H1 (cell line): Measurements from ENCODE around the gene CCDC106. TPM values are rescaled to one million over a fixed set of nuclear protein-coding genes. Genes with fewer than 3 reads are reported as not detected.

Experiments used
- CTCF ChIA-PET: fragments of 300-600 bp; sonication (Branson Sonifier 250); formaldehyde crosslinking; loops from one replicate; lab custom pipeline; 2021; ENCODE audit not compliant: partially characterized antibody; lab: Charles Lee
- POLR2A ChIA-PET: fragments of 300-600 bp; sonication (Branson Sonifier 250); formaldehyde crosslinking; loops from one replicate; lab custom pipeline; 2021; ENCODE audit warnings: inconsistent platforms; ENCODE audit not compliant: partially characterized antibody; lab: Charles Lee
- DNase-seq, 2 experiments: peaks; one replicate each; pipeline versions ENCODE4 v3.0.0 to v3.0.0-alpha.2; 2010 to 2022; ENCODE audit warnings: low spot score in 2 of 2, low read depth in 1 of 2, mixed read lengths in 1 of 2
- FAIRE-seq: peaks from 2 replicates; lab custom pipeline; 2011; peaks lifted over from hg19 to GRCh38; lab: Jason Lieb, UNC
- H2AFZ ChIP-seq: 2 replicates; pipeline ENCODE4 v1.8.1; 2012; ENCODE audit warnings: low read length, inconsistent platforms
- H2AK5ac ChIP-seq: 2 replicates; pipeline ENCODE4 v1.6.1; 2013; ENCODE audit warnings: low read depth, low read length
- H2BK120ac ChIP-seq: replicated peaks from 2 replicates; pipeline ENCODE3; 2013; ENCODE audit warnings: low read depth, low read length, inconsistent platforms
- H2BK12ac ChIP-seq: 2 replicates; pipeline ENCODE4 v1.6.1; 2013; ENCODE audit warnings: low read depth, low read length
- H2BK15ac ChIP-seq: 2 replicates; pipeline ENCODE4 v1.6.1; 2013; ENCODE audit warnings: low read length
- H2BK20ac ChIP-seq: 2 replicates; pipeline ENCODE4 v1.6.1; 2013; ENCODE audit warnings: low read length
- H2BK5ac ChIP-seq: 2 replicates; pipeline ENCODE4 v1.6.1; 2013; ENCODE audit warnings: low read depth, low read length
- H3K14ac ChIP-seq: 2 replicates; pipeline ENCODE4 v1.6.1; 2013; ENCODE audit warnings: inconsistent platforms; ENCODE audit not compliant: insufficient read length
- H3K18ac ChIP-seq: 2 replicates; pipeline ENCODE4 v1.6.1; 2013; ENCODE audit warnings: low read length; ENCODE audit errors: extremely low read depth
- H3K23ac ChIP-seq: 2 replicates; pipeline ENCODE4 v1.6.1; 2013; ENCODE audit warnings: inconsistent platforms; ENCODE audit not compliant: insufficient read length
- H3K23me2 ChIP-seq: 2 replicates; pipeline ENCODE4 v1.6.1; 2013; ENCODE audit warnings: low read depth, low read length
- H3K27ac ChIP-seq: 2 replicates; pipeline ENCODE4 v1.6.1; 2011; ENCODE audit warnings: low read depth, low read length, inconsistent platforms
- H3K27me3 ChIP-seq, 4 experiments: replicated peaks in 1 of 4; 1 replicate in 1 of 4; 2 replicates in 3 of 4; pipeline versions ENCODE4 v1.6.1 to v1.8.1; 2011 to 2013; ENCODE audit warnings: low read length in 3 of 4, mild to moderate bottlenecking in 3 of 4, inconsistent platforms in 2 of 4, mixed read lengths in 2 of 4, moderate library complexity in 1 of 4; ENCODE audit not compliant: control insufficient read depth in 3 of 4, insufficient read depth in 3 of 4; ENCODE audit errors: extremely low read depth in 1 of 4
- H3K36me3 ChIP-seq, 4 experiments: 2 replicates each; pipeline versions ENCODE4 v1.6.1 to v1.8.1; 2011 to 2013; ENCODE audit warnings: mild to moderate bottlenecking in 4 of 4, low read length in 3 of 4, moderate library complexity in 2 of 4, control low read depth in 1 of 4, inconsistent platforms in 1 of 4; ENCODE audit not compliant: insufficient read depth in 4 of 4, control insufficient read depth in 2 of 4
- H3K4ac ChIP-seq: replicated peaks from 2 replicates; pipeline ENCODE3; 2013; ENCODE audit warnings: low read length, low read depth, mixed read lengths, inconsistent platforms; ENCODE audit not compliant: insufficient read length
- H3K4me1 ChIP-seq, 4 experiments: replicated peaks in 1 of 4; 1 replicate in 1 of 4; 2 replicates in 3 of 4; pipeline versions ENCODE4 v1.6.1 to v1.8.1; 2011 to 2013; ENCODE audit warnings: low read length in 3 of 4, inconsistent platforms in 2 of 4, mixed read lengths in 1 of 4; ENCODE audit not compliant: insufficient read depth in 4 of 4, control insufficient read depth in 3 of 4
- H3K4me2 ChIP-seq, 2 experiments: 2 replicates each; pipeline versions ENCODE4 v1.6.1 to v1.8.1; 2011 to 2013; ENCODE audit warnings: low read depth in 2 of 2, low read length in 2 of 2, control low read depth in 1 of 2, inconsistent platforms in 1 of 2, mild to moderate bottlenecking in 1 of 2; ENCODE audit not compliant: insufficient read depth in 1 of 2
- H3K4me3 ChIP-seq, 4 experiments: fragments of 200-600, 300-600 bp in 1 of 4; sonication (generic), shearing (Covaris generic), sonication (Bioruptor Twin) in 1 of 4; 2 replicates each; pipeline versions ENCODE4 v1.5.1 to v1.8.1; 2011 to 2016; ENCODE audit warnings: low read length in 4 of 4, low read depth in 3 of 4, control low read depth in 2 of 4, inconsistent platforms in 2 of 4, mild to moderate bottlenecking in 2 of 4, mixed read lengths in 1 of 4, moderate library complexity in 1 of 4; ENCODE audit not compliant: insufficient read depth in 2 of 4; ENCODE audit errors: extremely low read depth in 1 of 4
- H3K56ac ChIP-seq: replicated peaks from 2 replicates; pipeline ENCODE3; 2013; ENCODE audit warnings: low read depth, mild to moderate bottlenecking, mixed read lengths, low read length, inconsistent platforms; ENCODE audit not compliant: insufficient read length
- H3K79me1 ChIP-seq: 2 replicates; pipeline ENCODE4 v1.6.1; 2013; ENCODE audit warnings: low read depth, low read length, control low read depth
- H3K79me2 ChIP-seq, 2 experiments: 2 replicates each; pipeline versions ENCODE4 v1.6.1 to v1.8.1; 2012 to 2013; ENCODE audit warnings: low read length in 2 of 2, mild to moderate bottlenecking in 2 of 2, inconsistent platforms in 1 of 2; ENCODE audit not compliant: insufficient read depth in 2 of 2, control insufficient read depth in 1 of 2
- H3K9ac ChIP-seq, 4 experiments: replicated peaks in 1 of 4; 1 replicate in 1 of 4; 2 replicates in 3 of 4; pipeline versions ENCODE4 v1.6.1 to v1.8.1; 2011 to 2013; ENCODE audit warnings: low read depth in 3 of 4, low read length in 3 of 4, control low read depth in 2 of 4, mild to moderate bottlenecking in 2 of 4, moderate library complexity in 2 of 4, inconsistent platforms in 1 of 4; ENCODE audit errors: extremely low read depth in 1 of 4
- H3K9me3 ChIP-seq, 2 experiments: 2 replicates each; pipeline versions ENCODE4 v1.6.1 to v1.8.1; 2012 to 2013; ENCODE audit warnings: mild to moderate bottlenecking in 2 of 2, moderate library complexity in 2 of 2, control low read depth in 1 of 2, inconsistent platforms in 1 of 2, low read depth in 1 of 2, low read length in 1 of 2, mixed read lengths in 1 of 2; ENCODE audit not compliant: insufficient read depth in 2 of 2
- H4K20me1 ChIP-seq, 2 experiments: replicated peaks in 1 of 2; 2 replicates each; pipeline versions ENCODE3 to v1.8.1; 2011 to 2013; ENCODE audit warnings: inconsistent platforms in 2 of 2, low read length in 2 of 2, mild to moderate bottlenecking in 1 of 2; ENCODE audit not compliant: insufficient read depth in 2 of 2, control insufficient read depth in 1 of 2
- H4K5ac ChIP-seq: 2 replicates; pipeline ENCODE4 v1.6.1; 2013; ENCODE audit warnings: low read length, low read depth, mixed read lengths, inconsistent platforms; ENCODE audit not compliant: insufficient read length
- H4K8ac ChIP-seq: 2 replicates; pipeline ENCODE4 v1.8.0; 2013; ENCODE audit warnings: mild to moderate bottlenecking, moderate library complexity, low read length, inconsistent platforms; ENCODE audit not compliant: insufficient read depth; ENCODE audit errors: extremely low read depth
- H4K91ac ChIP-seq: replicated peaks from 2 replicates; pipeline ENCODE3; 2013; ENCODE audit warnings: low read length, mixed read lengths, inconsistent platforms; ENCODE audit not compliant: insufficient read length
- CBX5 ChIP-seq: fragments of 300-800, 300-1000 bp; sonication (generic); IDR thresholded peaks from 2 replicates; pipeline ENCODE4 v1.7.1; 2016; ENCODE audit warnings: antibody characterized with exemption, low read length, low read depth
- CBX8 ChIP-seq: fragments of 300-800, 300-1000 bp; sonication (generic); IDR thresholded peaks from 2 replicates; pipeline ENCODE4 v1.7.1; 2016; ENCODE audit warnings: low read depth, low read length, borderline replicate concordance
- CEBPB ChIP-seq: IDR thresholded peaks from 2 replicates; pipeline ENCODE4 v1.6.1; 2012; ENCODE audit warnings: low read depth, low read length
- EGR1 ChIP-seq: IDR thresholded peaks from 2 replicates; pipeline ENCODE4 v1.6.1; 2011; ENCODE audit warnings: low read depth, low read length, borderline replicate concordance
- GABPA ChIP-seq: IDR thresholded peaks from 2 replicates; pipeline ENCODE4 v1.6.1; 2011; ENCODE audit warnings: mild to moderate bottlenecking, low read length, moderate library complexity, borderline replicate concordance; ENCODE audit not compliant: insufficient read depth
- POLR2A ChIP-seq, 2 experiments: IDR thresholded peaks; 1 replicate in 1 of 2; 2 replicates in 1 of 2; pipeline ENCODE4 v1.6.1; 2011; ENCODE audit warnings: low read depth in 2 of 2, low read length in 2 of 2, mild to moderate bottlenecking in 2 of 2; ENCODE audit errors: control extremely low read depth in 1 of 2
- POLR2AphosphoS5 ChIP-seq: IDR thresholded peaks from 2 replicates; pipeline ENCODE4 v1.6.1; 2011; ENCODE audit warnings: low read depth, low read length
- SAP30 ChIP-seq: fragments of 300-600 bp; sonication (generic); IDR thresholded peaks from 2 replicates; pipeline ENCODE4 v1.7.1; 2012; ENCODE audit warnings: low read length, moderate library complexity, mild to moderate bottlenecking, inconsistent platforms; ENCODE audit not compliant: insufficient read depth, insufficient replicate concordance
- SIX5 ChIP-seq: IDR thresholded peaks from 2 replicates; pipeline ENCODE4 v1.6.1; 2011; ENCODE audit warnings: mild to moderate bottlenecking, low read depth, low read length
- WGBS, 2 experiments: shearing (Covaris generic) in 1 of 2; methylation state at CpG; one replicate each; pipeline versions ENCODE4 v1.1.6 to v1.1.7; 2013 to 2015; ENCODE audit warnings: low lambda C conversion rate in 2 of 2, mixed read lengths in 2 of 2, inconsistent platforms in 1 of 2, low coverage in 1 of 2, missing lambda C conversion rate in 1 of 2; ENCODE audit not compliant: insufficient replicate concordance in 2 of 2, insufficient coverage in 1 of 2, insufficient read length in 1 of 2; ENCODE audit errors: extremely low coverage in 1 of 2, missing lambda C conversion rate in 1 of 2; 5-methylcytosine and 5-hydroxymethylcytosine counted together
- polyA plus RNA-seq, 7 experiments: library from polyadenylated mRNA; depleted of rRNA in 3 of 7; stranded (reverse) in 5 of 7; unstranded in 2 of 7; fragments of >200 nt in 5 of 7; fragments of 200-250 nt in 2 of 7; gene quantifications; 1 replicate in 5 of 7; 2 replicates in 1 of 7; 4 replicates in 1 of 7; pipeline versions ENCODE4 v1.2.1 to v1.2.3, GENCODE V29; 2011 to 2013; ENCODE audit warnings: missing spikeins in 2 of 7, mixed read lengths in 2 of 7
- total RNA-seq: library from RNA; stranded (reverse); fragmentation: NEBNext Ultra II Directional; extraction: Animal tissue kit (Norgen Biotek cat#: 25700); gene quantifications from 2 replicates; pipeline ENCODE4 v1.2.1, GENCODE V29; 2021

CCDC106 gene
- total and polyA plus RNA-seq, 2 of the 8 experiments (the other 6 are each of a cell fraction or from before 2014, with no cell fraction given), result 12.0 to 20.1 TPM

DNA sequence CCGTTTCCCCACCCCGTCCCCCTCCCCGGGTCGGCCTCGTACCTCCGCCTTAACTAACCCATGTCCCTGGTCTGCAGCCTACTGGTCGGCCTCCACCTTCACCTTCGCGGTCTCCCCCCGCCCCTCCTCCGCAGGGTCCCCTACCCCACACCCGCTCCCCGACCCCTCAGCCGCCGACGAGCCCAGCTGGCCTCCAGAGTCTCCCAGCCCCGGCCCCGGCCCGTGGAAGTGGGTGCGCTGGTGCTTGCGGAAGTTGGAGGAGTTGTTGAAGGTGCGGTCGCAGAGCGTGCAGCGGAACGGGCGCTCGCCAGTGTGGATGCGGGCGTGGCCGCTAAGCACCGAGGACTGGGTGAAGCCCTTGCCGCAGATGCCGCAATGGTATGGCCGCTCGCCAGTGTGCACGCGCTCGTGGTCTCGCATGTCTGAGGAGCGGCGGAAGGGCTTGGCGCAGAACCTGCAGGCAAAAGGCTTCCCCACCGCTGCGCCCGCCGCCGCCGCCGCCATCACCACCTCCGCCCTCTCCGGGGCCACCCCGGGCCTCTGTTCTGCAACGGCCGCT, 26.3 kb upstream of the CCDC106 start:
- Histone ChIP-seq H2BK20ac (no peak overlapping the region), H3K27ac (no peak overlapping the region), H3K4me1 (peaks cover 0 to 3% (median 0%) of the 10 kb centered on the region in 4 experiments; a peak in 3 of 7 replicates), H4K5ac (no peak overlapping the region), H3K9ac (no peak overlapping the region), H3K4ac (no peak overlapping the region), H3K9me3 (no peaks in the 10 kb centered on the region), H3K79me2 (no peaks in the 10 kb centered on the region), H2BK15ac (no peak overlapping the region), H3K4me3 (no peak overlapping the region), H3K18ac (no peak overlapping the region), H2AFZ (no peak overlapping the region), H3K27me3 (peaks cover 0 to 2% (median 0%) of the 10 kb centered on the region in 4 experiments; a peak in 1 of 7 replicates), H2AK5ac (no peak overlapping the region), H2BK120ac (no peak overlapping the region), H4K8ac (no peak overlapping the region), H4K20me1 (peaks cover 1 to 5% of the 10 kb centered on the region in 2 experiments), H2BK5ac (no peak overlapping the region), H3K4me2 (no peak overlapping the region), H3K79me1 (no peaks in the 10 kb centered on the region), H3K36me3 (peaks cover 0 to 11% (median 4%) of the 10 kb centered on the region in 4 experiments; a peak in 5 of 8 replicates), H3K14ac (no peak overlapping the region), H2BK12ac (no peak overlapping the region), H3K56ac (no peak overlapping the region), H4K91ac (no peak overlapping the region), H3K23me2 (no peaks in the 10 kb centered on the region), H3K23ac (no peak overlapping the region)
- WGBS, 2 experiments, result 95% methylated on average over 33 of the region's 55 CpGs; no CpG with 5 or more reads in 1 of the 2 experiments
- no peak for FAIRE-seq
- POLR2A ChIA-PET, result interaction anchor here (1.2 to 6.8 kb wide), 5 partner anchors 10 to 22 kb away, joined by 3 to 32 read pairs (median 11); partner anchors contain the start of genes FIZ1, ZNF524 and ZNF865
- no peak for DNase-seq
- CTCF ChIA-PET, result interaction anchor here (3.2 to 8.0 kb wide), 2 partner anchors 10 to 16 kb away, joined by 9 to 38 read pairs; partner anchors contain the start of gene ZNF865
- TF ChIP-seq CBX5, result no peak
- TF ChIP-seq SIX5, result no peak
- TF ChIP-seq CBX8, result no peak
- TF ChIP-seq GABPA, result no peak
- no peak for TF ChIP-seq POLR2A (IDR thresholded peaks at IDR 0.05; ENCODE audit: control extremely low read depth in 1 of 2, low read depth in 2 of 2, low read length in 2 of 2)
- TF ChIP-seq CEBPB, result no peak
- no peak for TF ChIP-seq SAP30
- no peak for TF ChIP-seq POLR2AphosphoS5
- no peak for TF ChIP-seq EGR1
